ENCODE data around the gene PPIB. TPM values are rescaled to one million over a fixed set of nuclear protein-coding genes. Genes with fewer than 3 reads are reported as not detected.

PPIB gene
- total RNA-seq, 1 donor: 954 TPM

- Histone ChIP-seq H3K9me3 (ENCODE audit: low read depth, low read length) (no peaks in the 10 kb centered on the region), H3K27me3 (ENCODE audit: insufficient read depth, low read length) (peaks cover 21% of the 10 kb centered on the region), H3K36me3 (ENCODE audit: insufficient read depth, low read length) (peaks cover 32% of the 10 kb centered on the region), H3K4me2 (ENCODE audit: insufficient read depth, low read length) (peak overlapping the region; percentile 59), H2AFZ (ENCODE audit: low read length) (no peak overlapping the region), H3K4me3 (ENCODE audit: insufficient read depth, low read length) (no peak overlapping the region), H3K4me1 (ENCODE audit: insufficient read depth, low read length) (peaks cover 11% of the 10 kb centered on the region), H3K79me2 (ENCODE audit: insufficient read depth, low read length) (peaks cover 3% of the 10 kb centered on the region), H4K20me1 (ENCODE audit: insufficient read depth, low read length) (peaks cover 32% of the 10 kb centered on the region), H3K27ac (ENCODE audit: low read depth, low read length) (no peak overlapping the region)
- no peak for TF ChIP-seq CTCF (IDR thresholded peaks at IDR 0.05; ENCODE audit: extremely low read depth, low read depth, low read length)
- peak; percentile 86 for DNase-seq (ENCODE audit: insufficient read length, low spot score, missing footprints)
Observed at GRCh38 chr15:64152507-64153387, 10.1 kb downstream of the PPIB start.

DNA sequence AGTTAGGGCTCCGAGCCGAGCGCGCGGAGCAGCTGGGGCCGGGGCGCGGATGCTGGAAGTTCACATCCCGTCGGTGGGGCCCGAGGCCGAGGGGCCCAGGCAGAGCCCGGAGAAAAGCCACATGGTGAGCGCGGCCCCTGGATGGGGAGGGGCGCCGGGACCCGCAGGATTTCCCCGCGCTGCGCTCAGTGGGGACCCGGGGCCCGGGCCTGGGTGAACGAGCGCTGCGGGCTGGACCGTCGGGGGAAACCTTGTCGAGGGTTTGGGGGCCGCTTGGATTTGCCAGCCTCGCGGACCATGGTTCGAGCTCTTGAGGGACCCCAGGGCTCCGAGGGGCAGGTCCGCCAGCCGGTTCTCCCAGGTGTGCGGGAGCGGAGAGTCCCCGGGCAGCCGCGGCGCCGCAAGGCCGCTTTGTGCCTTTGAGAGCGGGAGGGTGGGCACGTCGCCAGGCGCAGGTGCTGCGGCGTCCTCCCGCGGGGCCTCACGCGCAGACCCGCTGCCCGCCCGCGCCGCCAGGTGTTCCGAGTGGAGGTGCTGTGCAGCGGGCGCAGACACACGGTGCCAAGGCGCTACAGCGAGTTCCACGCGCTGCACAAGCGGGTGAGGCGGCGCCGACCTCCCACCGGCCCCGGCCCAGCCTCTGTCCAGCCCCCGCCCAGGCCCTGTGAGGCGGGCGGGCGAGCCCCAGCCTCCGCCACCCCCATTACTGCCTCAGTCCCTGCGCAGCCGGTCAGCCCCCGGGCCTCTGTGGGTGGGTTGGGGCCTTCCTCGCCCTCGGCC, 10.9 kb downstream of the PPIB start, which contains the start of gene SNX22:
SNX22 (plus strand) TSS at position 5 of the 780 bp plus-strand sequence; CDS start at position 50, 45 bp downstream.
- Histone ChIP-seq H2AFZ (ENCODE audit: low read length) (no peak within 1 kb of the TSS), H4K20me1 (ENCODE audit: insufficient read depth, low read length) (peaks cover 24% of the 10 kb centered on the region), H3K27me3 (ENCODE audit: insufficient read depth, low read length) (peaks cover 21% of the 10 kb centered on the region), H3K36me3 (ENCODE audit: insufficient read depth, low read length) (peaks cover 24% of the 10 kb centered on the region), H3K9me3 (ENCODE audit: low read depth, low read length) (no peaks in the 10 kb centered on the region), H3K4me2 (ENCODE audit: insufficient read depth, low read length) (peak within 1 kb of the TSS; percentile 59), H3K4me1 (ENCODE audit: insufficient read depth, low read length) (peaks cover 3% of the 10 kb centered on the region), H3K4me3 (ENCODE audit: insufficient read depth, low read length) (peak within 1 kb of the TSS; percentile 48), H3K79me2 (ENCODE audit: insufficient read depth, low read length) (no peaks in the 10 kb centered on the region), H3K27ac (ENCODE audit: low read depth, low read length) (no peak within 1 kb of the TSS)
- DNase-seq (ENCODE audit: insufficient read length, low spot score, missing footprints): peak; percentile 87
- no peak for TF ChIP-seq CTCF (IDR thresholded peaks at IDR 0.05; ENCODE audit: extremely low read depth, low read depth, low read length)

- peaks cover 3% of the 10 kb centered on the region for H3K4me1 ChIP-seq (ENCODE audit: insufficient read depth, low read length)
- H3K9me3 ChIP-seq (ENCODE audit: low read depth, low read length): no peaks in the 10 kb centered on the region
- TF ChIP-seq CTCF (IDR thresholded peaks at IDR 0.05; ENCODE audit: extremely low read depth, low read depth, low read length): no peak
- H3K4me2 ChIP-seq (ENCODE audit: insufficient read depth, low read length): no peak overlapping the region
- H4K20me1 ChIP-seq (ENCODE audit: insufficient read depth, low read length): peaks cover 12% of the 10 kb centered on the region
- H2AFZ ChIP-seq (ENCODE audit: low read length): no peak overlapping the region
- H3K27ac ChIP-seq (ENCODE audit: low read depth, low read length): no peak overlapping the region
- H3K79me2 ChIP-seq (ENCODE audit: insufficient read depth, low read length): no peaks in the 10 kb centered on the region
- peaks cover 6% of the 10 kb centered on the region for H3K36me3 ChIP-seq (ENCODE audit: insufficient read depth, low read length)
- H3K27me3 ChIP-seq (ENCODE audit: insufficient read depth, low read length): peaks cover 21% of the 10 kb centered on the region
- H3K4me3 ChIP-seq (ENCODE audit: insufficient read depth, low read length): no peak overlapping the region
- DNase-seq (ENCODE audit: insufficient read length, low spot score, missing footprints): peak; percentile 85
Observed at GRCh38 chr15:64149893-64150578, 12.8 kb downstream of the PPIB start.

Measured in osteoblast (primary cell).